HG03354 (cell line): ENCODE results near the gene FBXO30.
A peak's percentile ranks its signal among the peaks of the same experiment; 100 is the strongest.

Source experiments
- ATAC-seq: cut with Tn5 transposase; IDR thresholded peaks from one replicate; pipeline ENCODE4 v1.9.1; 2021; ENCODE audit warnings: mild to moderate bottlenecking; ENCODE audit not compliant: unreplicated experiment, poor library complexity, severe bottlenecking

The FBXO30 gene

DNA sequence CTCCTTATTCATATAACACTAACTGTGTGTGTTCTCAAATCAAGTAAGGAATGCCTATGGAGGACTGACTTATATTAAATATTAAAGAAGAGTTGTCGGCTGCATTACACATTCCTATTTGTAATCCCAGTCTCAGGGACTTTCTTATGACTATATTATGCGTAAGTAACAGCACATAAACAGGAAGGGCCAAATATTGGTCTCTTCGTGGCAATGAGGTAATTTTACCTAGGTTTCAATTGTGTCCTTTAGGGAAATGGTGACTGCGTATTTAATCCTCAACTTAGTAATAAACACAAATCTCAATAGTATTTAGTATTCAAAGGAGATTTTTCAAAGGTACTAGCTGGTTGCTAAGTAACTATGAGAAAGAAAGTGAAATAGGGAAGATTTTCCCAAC, 56.5 kb downstream of the FBXO30 start:
- no peak for ATAC-seq

DNA sequence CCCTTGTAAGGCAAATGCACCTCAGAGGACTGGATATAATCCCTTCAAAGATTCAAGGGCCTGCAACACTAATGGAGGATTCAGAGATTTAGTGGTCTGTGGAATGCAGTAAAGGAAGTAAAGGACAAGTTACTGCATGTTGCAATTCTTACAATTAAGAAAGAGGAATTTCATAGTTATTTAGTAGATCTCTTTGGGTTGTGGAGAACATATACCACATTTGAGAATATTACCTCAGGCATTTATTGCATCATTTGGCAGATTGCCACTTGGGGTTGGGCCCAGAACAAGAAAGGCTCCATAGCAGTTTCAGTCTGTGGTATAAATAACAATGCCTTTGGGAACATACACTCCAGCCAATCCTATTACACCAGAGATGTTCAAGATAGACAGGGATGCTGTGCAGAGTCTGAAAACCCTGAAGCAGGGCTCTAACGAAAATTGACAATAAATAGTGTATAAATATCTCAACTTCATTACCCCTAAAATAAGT, 58.4 kb downstream of the FBXO30 start:
- ATAC-seq, result no peak

DNA sequence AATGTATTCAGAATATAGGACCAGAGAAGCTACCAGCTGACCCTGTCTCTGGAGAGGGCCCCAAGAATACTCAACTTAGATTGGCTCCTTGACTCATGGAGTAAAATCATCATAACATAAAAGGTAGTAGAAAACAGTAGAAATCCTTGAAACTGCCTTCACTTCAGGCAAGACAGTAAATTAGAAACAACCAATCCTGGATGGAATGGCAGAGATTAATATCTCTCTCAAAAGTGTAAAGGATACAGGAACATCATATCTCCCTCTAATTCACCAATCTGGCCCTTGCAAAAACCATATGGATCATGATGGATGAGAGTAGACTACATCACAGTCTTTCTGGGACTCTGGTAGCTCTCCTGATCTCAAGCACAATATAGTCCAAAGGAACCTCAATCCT, 58.9 kb downstream of the FBXO30 start:
- ATAC-seq, result no peak

DNA sequence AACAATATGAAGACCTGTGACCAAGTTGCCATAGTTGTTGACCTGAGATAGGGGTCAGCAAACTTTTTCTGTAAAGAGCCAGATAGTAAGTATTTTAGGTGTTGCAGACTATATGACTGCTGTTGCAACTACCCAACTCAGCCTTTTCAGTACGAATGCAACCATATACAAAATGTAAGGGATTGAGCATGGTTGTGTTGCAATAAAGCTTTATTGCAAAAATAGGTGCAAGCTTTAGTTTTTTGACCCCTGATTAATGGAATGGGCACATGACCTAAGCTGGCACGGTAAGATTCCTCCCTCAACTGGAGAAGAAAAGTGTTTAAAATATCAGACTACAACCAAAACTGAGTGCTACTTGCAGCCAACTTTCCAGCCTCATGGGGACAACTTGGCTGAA, 62.0 kb downstream of the FBXO30 start:
- no peak for ATAC-seq

DNA sequence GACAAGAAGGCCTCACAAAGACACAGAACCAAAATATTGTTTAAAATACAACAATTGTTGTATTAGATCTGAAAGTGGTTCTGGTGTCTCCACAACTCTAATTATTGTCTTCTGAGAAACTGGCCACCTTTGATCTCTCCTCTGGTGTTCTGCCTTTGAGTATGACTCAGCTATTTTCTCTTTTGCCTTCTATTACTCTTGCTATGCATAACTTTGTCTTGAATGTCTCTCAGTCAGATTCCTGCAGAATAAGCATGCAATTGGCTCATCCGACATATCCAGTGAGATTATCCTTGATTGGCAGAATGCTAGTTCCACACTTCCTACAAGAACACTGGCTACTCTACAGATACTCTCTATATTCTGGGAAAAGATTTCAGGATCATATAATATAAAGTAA, 65.0 kb downstream of the FBXO30 start:
- ATAC-seq, result peak; percentile 72

DNA sequence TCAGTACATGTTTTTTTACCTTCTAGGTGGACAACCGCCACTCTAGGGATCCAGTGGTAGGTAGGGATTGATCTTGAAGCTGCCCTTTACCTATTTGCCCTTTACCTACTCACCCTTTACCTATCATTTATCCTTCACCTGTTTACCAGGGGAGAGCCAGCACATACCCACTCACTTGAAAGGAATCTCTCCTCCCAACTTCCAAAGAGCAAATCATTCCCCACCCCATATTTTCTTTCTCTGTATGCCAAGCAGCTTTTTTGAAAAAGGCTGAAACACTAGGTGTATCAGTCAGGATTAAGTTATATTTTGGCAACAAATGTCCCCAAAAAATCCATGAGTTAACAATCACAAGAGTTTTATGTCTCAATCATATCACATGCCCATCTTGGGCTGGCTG, 68.7 kb downstream of the FBXO30 start:
- ATAC-seq, result no peak

DNA sequence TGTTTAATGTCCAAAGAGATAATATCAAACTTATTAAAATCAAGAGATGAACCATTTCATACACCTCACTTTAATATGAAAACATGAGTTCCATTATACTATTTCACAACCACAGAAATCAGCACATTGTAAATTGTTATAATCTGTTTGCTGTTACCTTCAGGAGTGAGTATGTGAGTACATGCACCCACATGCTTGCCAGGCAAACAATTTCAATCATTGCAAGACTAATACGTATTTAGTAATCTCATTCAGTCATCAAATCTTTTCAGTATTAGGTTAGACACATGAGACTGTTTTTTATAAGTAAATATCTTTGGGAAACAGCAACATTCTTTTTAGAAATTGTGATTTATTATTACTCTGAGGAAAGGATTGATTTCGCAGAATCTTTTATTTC, 70.0 kb downstream of the FBXO30 start:
- ATAC-seq, result no peak
